Loucy (cell line): Measurements from ENCODE around the gene KRTAP10-5.

Source experiments
- EZH2phosphoT487 ChIP-seq: fragments of 200-600 bp; IDR thresholded peaks from 2 replicates; pipeline ENCODE4 v1.6.1; 2018; ENCODE audit warnings: antibody characterized with exemption, mild to moderate bottlenecking, moderate library complexity, borderline replicate concordance
- TF ChIP-seq, protein P1 (sequence below): fragments of 200-600 bp; sonication (generic); conservative IDR thresholded peaks from 2 replicates; pipeline ENCODE4 v1.5.1; 2014; ENCODE audit warnings: mild to moderate bottlenecking, antibody characterized with exemption, low read length

DNA sequence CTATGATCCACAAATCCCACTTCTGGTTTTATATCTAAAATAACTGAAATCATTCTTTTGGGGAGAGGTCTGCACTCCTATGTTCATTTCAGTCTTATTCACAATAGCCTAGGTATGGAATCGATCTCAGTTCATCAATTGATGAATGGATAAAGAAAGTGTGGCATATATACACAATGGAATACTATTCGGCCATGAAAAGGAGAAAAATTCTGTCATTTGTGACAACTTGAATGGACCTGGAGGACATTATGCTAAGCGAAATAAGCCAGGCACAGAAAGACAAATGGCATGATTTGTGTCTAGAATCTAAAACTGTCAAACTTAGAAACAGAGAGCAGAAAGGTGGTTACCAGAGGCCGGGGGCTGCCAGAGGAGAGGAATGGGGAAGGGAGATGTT is 26.1 kb upstream of the KRTAP10-5 start:
- TF ChIP-seq, protein P1, sequence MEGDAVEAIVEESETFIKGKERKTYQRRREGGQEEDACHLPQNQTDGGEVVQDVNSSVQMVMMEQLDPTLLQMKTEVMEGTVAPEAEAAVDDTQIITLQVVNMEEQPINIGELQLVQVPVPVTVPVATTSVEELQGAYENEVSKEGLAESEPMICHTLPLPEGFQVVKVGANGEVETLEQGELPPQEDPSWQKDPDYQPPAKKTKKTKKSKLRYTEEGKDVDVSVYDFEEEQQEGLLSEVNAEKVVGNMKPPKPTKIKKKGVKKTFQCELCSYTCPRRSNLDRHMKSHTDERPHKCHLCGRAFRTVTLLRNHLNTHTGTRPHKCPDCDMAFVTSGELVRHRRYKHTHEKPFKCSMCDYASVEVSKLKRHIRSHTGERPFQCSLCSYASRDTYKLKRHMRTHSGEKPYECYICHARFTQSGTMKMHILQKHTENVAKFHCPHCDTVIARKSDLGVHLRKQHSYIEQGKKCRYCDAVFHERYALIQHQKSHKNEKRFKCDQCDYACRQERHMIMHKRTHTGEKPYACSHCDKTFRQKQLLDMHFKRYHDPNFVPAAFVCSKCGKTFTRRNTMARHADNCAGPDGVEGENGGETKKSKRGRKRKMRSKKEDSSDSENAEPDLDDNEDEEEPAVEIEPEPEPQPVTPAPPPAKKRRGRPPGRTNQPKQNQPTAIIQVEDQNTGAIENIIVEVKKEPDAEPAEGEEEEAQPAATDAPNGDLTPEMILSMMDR, result no peak
- no peak for TF ChIP-seq EZH2phosphoT487
